Uterus (tissue), 2 donors: Measurements from ENCODE around the gene WFS1.

ENCODE experiments used
- CTCF ChIP-seq, 4 experiments: fragments of 200-600 bp in 2 of 4; fragments of 450-650 bp in 2 of 4; sonication (generic) in 2 of 4; IDR thresholded peaks; one replicate each; pipeline ENCODE4 v1.5.1; 2016 to 2019; ENCODE audit warnings: antibody characterized with exemption in 4 of 4, mild to moderate bottlenecking in 2 of 4, moderate library complexity in 1 of 4
- POLR2A ChIP-seq, 2 donors: fragments of 450-650 bp; IDR thresholded peaks; one replicate each; pipeline ENCODE4 v1.6.1; 2016; ENCODE audit warnings: antibody characterized with exemption in 2 of 2, mild to moderate bottlenecking in 1 of 2, moderate library complexity in 1 of 2

DNA sequence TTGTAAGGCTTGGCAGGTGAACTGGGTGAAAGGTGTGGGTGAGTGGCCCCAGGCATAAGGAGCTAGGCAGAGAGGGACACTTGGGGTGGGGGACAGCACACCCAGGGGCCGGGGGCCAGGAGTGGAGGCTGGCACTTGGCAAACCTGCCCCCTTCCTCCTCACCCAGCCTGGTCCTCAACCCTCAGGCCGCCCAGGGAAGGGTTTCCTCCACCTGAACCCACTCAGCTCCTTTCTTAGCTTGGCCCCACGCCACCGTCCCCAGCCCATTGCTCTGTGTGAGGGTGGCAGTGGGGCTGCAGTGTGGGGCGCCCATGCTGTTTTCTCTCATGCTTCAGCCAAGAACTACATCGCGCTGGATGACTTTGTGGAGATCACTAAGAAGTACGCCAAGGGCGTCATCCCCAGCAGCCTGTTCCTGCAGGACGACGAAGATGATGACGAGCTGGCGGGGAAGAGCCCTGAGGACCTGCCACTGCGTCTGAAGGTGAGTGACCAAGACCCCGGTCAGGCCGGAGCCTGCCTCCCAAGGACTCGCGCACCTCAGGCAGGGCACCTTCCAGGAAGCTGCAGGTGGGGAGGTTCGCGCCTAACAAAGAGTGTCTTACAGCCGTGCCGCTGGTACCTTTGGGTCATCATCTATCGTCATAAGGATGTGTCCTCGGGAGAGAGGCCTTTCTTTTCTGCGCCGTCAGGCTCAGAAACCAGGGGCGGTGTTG lies 25.2 kb downstream of the WFS1 start:
- TF ChIP-seq CTCF (IDR thresholded peaks at IDR 0.05): no peak
- no peak for TF ChIP-seq POLR2A (IDR thresholded peaks at IDR 0.05)
